IPS DF 4.7 (cell line): ENCODE measurements around the gene COL23A1.

Experiments used
- DNase-seq: peaks from one replicate; pipeline ENCODE4 v3.0.0-alpha.2; 2013; ENCODE audit warnings: low spot score; ENCODE audit errors: extremely low read depth

The COL23A1 gene

DNA sequence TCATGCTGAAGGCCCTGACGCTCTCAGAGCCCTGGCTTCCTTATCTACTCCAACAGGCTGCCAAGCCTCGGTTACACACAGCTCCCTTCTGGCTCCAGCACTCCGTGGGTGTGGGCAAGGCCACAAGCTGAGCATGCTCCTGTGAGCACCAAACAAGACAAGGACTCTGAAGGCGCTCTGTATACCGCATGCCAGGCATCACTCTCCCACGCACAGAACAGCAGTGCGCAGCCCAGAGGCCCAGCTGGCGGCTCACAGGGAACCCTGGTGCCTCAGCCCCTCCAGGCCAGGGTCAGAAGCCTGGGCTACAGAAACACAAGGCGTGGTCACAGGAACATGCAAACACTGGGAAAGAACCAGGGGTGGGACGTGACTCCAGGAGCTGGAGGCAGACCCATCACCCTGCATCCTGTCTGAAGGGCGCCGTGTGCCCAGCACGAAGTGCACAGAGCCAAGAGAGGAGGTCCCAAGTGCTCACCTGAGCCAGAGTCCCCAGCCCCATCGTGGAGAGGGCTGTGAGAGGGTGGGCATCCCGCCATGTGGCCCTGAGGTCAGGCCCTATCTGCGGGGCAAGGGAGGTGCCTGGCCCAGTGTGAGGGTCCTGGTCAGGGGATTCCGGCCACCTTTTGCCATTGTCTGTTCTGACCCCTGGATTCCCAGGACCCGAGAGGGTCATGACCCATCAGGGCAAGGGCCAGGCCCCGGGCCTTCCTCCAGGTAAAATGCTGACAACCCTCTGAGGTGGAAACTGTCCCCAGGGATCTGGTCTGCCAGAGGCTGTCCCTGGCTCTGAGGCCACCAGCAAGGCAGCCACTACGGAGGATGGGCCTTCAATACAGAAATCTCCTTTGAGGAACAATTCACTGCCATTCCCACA lies 54.7 kb downstream of the COL23A1 start:
- no peak for DNase-seq

DNA sequence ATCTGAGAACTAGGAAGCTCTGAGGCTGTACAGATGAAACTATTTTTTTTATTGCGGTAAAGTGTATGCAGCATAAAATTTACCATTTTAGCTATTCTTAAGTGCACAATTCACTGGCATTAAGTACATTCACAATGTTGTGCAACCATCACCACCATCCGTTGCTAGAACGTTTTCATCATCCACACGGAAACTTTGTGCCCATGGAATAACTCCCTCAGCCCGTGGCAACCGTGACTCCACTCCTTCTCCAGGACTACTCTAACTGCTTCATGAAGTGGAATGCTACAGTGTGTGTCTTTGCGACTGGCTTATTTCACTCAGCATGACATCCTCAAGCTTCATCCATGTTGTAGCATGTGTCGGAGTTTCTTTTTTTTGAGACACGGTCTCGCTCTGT lies 57.1 kb downstream of the COL23A1 start:
- no peak for DNase-seq

DNA sequence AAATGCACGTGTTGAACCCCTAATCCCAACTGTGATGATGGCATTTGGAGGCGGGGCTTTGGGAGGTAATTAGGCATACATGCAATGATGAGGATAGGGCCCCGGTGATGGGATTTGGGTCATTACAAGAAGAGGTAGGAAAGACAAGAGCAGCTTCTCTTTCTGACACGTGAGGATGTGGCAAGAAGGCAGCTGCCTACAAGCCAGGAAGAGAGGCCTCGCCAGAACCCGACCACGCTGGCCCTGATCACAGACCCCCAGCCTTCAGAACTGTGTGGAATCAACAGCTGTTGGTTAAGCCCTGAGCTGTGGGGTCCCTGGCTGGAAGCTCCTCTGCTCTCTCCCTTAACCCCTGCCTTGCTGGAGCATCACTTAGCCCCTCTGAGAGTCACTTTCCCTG lies 57.5 kb downstream of the COL23A1 start:
- DNase-seq, result no peak

DNA sequence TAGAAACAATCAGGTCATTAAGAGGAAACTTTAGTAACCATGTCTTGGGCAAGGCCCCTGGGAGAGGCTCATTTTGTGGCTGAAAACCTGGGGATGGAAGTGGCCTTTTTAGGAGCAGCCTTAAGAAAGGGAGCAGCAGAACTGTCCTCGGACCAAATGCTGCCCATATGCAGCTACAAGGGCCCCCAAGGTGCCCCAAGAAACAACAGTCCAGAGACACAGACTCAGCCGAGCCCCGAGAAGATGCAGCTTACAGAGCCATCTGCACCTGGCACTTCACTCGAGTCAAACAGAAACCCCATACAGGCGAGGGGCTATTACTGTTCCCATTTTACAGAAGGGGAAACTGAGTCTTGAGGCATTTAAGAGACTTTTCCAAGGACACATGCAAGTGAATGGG lies 58.0 kb downstream of the COL23A1 start:
- no peak for DNase-seq

- no peak for DNase-seq
Observed at GRCh38 chr5:178531786-178532185, 58.4 kb downstream of the COL23A1 start.

DNA sequence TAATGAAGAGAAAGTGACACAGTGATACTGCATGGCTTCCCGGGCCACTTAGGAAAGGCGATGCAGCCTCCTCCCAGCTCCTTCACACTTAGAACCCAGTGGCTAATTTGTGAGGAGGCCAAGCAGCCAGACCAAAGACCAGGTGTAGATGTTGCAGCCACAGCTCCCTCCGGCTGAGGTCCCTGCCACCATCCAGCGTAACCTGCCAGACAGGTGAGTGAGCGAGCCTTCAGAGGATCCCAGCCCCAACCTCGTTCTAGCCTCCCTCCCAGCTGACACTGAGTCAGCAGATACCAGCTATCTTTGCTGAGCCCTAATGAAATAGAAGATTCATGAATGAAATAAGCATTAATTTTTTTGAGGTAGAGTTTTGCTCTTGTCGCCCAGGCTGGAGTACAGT lies 59.7 kb downstream of the COL23A1 start:
- DNase-seq, result no peak

DNA sequence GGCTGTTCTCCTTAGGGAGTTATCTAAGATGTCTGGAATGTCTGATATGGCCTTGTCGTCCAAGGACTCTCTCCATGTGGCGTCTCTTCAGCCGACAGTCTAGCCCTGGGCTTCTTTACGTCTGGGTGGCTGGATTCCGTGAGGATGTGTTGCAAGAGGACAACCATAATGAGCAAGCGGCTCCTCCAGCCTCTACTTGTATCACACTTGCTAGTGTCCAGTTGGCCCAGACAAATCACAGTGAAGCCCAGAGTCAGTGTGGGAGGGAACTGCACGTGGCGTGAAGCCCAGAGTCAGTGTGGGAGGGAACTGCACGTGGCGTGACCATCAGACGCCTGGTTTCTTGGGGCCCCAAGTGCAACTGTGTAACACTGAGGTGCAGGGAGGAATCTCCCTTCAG lies 61.1 kb downstream of the COL23A1 start:
- DNase-seq, result no peak

DNA sequence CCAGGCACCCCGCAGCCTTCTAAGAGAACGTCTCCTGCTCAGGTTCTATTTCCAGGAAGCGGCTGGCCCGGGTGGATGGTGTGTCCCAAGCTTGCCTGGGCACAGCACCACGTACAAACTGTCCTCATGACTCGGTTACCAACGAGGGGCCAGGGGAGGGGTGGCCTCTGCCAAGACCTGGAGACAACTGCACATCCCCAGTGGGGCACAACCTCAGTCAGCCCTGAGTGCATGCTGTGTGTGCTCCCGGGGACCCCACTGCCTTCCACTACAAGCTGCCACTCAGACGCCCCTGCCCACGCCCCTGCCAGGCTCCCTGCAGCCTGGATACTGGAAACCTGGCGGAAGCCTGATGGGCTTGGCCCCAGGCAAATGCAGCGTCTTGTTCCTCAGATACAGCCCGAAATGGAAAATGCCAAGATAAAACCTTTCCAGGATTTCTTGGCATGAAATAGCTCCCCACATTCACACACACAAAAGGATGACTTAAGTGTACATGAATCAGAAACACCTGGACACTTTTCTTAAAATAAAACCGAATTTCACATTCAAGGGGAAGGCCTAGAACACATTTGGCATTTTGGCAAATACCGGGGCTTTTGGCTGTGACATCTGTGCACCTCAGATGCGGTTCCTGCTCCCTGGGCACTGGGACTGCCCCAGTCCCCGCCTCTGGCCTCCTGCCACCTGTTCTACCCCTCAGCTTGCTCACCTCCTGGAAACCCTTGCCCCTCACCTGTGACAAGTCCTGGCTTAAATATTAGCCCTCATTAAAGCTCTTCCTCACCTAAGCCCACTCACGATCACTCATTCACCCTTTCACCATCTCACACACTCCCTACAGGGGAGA lies 62.5 kb downstream of the COL23A1 start:
- DNase-seq, result no peak

- DNase-seq, result no peak
Observed at GRCh38 chr5:178526773-178527457, 63.3 kb downstream of the COL23A1 start.

DNA sequence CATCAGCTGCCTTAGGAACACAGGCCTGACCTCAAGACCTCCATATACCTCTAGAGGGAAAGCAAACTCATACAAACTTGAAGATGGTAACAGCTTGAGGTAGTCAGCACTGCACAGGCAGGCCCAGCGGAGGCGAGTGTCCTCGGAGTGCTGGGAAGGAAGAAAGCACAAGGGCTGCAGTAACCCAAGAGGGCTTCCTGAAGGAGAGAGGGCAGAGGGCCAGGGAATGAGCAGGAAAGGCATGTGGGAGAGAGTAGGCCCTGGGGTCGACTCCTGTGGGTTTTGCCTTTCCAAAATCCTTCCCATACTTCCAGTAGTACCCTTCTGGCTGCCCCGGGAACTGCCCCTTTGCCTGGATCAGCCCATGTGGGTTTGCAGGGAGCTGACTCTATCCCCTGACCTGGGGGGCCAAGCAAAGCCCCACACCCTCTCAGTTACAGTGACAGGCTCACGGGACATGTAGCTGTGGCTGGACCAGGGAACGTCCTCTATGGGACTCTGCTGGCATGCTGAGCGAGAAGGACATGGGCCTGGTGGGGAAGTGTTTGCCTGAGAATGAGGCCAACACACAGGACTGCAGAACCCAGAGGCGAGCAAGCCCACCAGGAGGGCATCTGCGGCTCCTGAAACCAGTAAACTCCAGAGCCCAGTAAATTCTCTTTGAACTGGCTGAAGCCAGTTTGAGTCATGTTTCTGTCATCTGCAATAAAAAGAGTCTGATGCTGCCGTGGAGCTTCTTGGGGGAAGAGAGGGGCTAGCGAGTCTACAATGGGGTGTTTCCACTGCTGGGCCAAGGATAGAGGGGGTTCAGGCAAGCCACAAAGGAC lies 64.1 kb downstream of the COL23A1 start:
- DNase-seq, result no peak

DNA sequence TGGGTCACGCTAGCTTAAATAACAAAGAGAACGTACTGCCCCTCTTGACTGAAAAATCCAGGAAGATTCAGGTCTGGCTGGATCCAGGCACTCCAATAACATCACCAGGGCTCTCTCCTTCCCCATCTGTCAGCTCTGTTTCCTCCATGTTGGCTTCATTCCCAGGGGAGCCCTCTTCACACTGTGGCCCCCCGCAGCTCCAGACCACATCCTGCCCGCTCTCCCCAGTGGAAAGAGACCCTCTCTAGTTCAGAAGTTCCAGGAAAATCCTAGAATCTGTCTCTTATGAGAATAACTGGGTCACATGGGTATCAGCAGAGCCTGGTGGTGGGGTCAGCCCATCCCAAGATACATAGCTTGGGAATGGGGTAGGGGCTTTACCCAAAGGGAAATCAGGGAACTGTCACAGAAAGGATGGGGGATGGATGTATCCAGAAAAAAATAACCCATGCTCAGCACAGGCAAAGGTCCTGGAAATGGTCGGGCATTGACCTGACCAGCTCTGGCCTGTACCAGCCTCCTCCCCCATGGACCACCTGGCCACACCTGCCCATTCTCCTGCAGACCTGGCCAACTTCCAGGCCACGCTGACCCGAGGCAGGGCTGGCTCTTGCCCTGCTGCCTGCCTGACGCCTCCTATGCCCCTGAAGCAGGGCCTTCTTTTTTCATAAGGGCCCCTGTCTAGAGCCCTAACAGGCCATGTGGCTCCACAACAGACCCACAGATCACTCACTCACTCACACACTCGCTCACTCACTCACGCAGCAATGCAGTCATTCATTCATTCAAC lies 65.9 kb downstream of the COL23A1 start:
- no peak for DNase-seq

GRCh38 chr5:178522361-178522760 lies 67.8 kb downstream of the COL23A1 start:
- DNase-seq, result no peak

GRCh38 chr5:178520851-178521250 lies 69.3 kb downstream of the COL23A1 start:
- no peak for DNase-seq

- no peak for DNase-seq
Observed at GRCh38 chr5:178519804-178520203, 70.4 kb downstream of the COL23A1 start.

GRCh38 chr5:178519155-178519554 lies 71.0 kb downstream of the COL23A1 start:
- no peak for DNase-seq

DNA sequence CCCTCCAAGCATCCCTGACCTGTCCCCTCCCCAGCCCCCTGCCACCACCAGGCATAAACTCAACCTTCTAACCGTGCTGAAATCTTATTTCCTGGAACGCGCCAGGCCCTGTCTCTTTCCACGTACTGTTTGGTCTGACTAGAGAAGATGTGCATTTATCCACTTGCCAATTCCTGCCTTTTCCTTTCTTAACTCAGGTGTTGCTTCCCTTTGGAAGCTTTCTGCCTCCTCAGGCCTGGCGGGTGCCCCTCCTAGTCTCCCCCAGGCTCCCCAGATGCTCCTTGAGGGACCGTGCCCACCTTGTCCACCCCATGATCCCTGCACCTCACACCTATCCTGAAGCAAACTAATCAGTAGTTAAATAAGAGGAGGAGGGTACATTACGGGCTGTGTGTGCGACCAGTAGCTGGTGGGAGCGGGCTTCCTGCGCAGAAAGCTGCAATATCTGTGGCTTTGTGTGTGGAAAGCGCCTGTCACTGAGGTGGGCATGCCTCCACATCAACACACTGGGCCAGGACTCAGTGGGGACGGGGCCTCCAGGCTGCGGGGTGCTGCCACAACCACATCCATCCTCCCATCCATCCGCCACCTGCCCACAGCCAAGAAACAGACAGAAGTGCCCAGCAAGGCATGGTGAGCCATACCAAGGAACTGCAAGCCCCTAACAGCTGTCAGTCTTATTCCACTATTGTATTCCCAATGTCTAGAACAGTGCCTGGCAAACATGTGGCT lies 73.5 kb downstream of the COL23A1 start:
- no peak for DNase-seq

GRCh38 chr5:178515776-178516503 lies 74.3 kb downstream of the COL23A1 start:
- no peak for DNase-seq

DNA sequence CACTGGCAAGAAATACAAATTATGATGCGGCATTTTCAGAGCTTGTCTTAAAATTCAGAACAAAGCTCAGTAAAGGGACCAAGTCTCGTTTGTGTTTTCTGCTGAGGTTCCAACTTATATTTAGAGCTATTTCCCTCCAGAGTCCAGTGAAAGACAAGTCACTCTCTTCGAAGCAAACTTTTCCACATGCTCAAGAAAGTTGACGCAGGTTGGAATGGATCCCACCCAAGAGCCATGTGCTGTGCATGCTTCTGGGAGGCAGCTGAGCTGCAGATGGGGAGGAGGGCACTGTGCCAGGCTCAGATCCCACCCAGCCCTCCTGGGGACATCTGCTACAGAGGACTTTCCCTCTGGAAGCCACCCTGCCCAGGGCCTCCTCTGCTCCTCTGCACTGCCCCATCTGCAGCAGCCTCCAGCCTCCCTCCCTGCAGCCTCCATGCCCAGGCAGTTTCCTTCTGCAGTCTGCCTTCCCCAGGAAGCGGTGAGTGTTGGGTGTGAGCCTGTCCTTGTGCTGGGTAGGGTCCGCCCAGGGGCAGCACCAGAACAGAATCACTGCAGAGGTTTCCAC lies 75.3 kb downstream of the COL23A1 start:
- no peak for DNase-seq

- no peak for DNase-seq
Observed at GRCh38 chr5:178511172-178511571, 79.0 kb downstream of the COL23A1 start.
